Cerebellar nuclear complex (tissue), 1 donor: Measurements from ENCODE around the gene RXFP1.

Experiments
- DNase-seq, 2 experiments: peaks; one replicate each; lab custom pipeline; 2025; lab: John Stamatoyannopoulos, UW

Gene RXFP1

DNA sequence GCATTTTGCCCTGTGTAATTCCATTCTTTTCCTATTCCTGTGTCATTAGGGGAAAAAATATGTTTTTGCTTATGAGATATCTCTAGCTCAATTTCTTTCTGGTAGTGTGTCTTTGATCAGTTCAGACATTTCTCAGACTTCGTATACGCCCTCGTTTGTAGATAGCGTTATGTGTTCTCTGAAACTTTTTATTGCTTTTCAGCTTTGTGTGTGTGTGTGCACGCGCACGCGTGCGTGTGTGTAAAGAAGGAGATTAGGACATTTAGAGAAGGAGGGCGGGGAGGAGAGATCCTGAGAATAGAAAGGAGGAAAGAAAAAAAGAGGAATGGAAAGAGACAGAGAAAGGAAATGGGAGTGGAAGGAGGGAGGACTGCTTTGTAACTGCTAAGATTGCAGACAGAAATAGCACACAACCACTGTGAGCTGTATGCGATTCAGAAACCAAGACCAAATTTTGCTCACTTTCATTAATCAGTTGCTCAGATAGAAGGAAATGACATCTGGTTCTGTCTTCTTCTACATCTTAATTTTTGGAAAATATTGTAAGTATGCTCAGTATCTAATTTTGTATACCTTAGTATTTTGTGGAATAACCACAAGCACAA lies at the start of gene RXFP1:
Gene RXFP1, plus strand, starts transcription at position 399 of the 605 bp plus-strand sequence. Its CDS starts 95 bp downstream, at position 494.
- no peak for DNase-seq

GRCh38 chr4:158481811-158482210 lies 39.9 kb upstream of the RXFP1 start:
- no peak for DNase-seq

GRCh38 chr4:158484173-158484885 lies 37.4 kb upstream of the RXFP1 start:
- DNase-seq = no peak

- DNase-seq = no peak
These were observed 31.1 kb upstream of the RXFP1 start for GRCh38 chr4:158490629-158491028.

DNA sequence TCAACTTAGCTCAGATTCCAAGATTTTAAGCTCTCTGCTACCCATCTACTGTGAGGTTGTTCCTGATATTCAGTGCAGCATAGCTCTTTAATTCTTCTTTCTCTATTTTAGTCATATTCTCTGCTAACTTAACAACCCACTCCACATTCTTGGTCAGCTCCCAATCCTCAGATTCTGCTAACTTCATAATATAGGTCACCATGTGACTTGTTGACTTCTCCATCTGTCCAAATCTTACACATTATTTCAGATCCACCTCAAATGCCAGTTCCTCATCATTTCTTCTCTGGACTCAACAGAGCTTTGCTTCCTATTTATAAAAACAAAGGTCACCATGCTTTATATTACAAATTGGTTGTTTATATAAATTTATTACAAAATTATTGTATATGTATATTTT lies 29.3 kb upstream of the RXFP1 start:
- DNase-seq = no peak

DNA sequence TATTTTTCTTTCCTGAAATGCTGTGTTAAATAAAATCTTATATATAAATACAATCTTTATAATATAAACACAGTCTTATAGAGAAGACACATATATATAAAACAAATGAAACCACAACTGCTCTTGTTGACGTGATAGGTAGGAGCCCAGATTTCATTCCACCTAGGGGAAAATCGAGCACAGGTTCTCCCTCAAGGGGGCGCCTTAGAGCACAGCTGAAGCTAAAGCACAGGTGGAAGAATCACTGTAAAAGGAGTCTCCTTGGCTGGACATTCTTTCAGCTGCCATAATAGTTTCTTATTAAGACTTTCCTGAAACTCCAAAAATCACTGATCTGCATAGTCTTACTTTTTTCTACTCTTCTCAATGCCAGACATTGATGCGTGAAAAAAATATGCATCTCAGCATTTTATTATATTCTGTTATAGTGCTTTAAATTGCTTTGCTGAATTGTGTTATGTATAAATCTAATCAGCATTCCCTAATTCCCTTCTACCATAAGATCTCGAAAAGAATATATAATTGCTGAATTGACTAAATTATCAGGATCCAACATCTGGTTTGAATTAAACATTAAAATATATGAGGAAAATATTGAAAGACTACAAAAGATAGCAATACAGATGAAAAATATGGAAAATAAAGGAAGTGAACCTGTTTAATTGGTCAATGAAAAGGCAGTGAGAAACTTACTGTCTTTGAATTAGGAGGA lies 25.5 kb upstream of the RXFP1 start:
- no peak for DNase-seq

DNA sequence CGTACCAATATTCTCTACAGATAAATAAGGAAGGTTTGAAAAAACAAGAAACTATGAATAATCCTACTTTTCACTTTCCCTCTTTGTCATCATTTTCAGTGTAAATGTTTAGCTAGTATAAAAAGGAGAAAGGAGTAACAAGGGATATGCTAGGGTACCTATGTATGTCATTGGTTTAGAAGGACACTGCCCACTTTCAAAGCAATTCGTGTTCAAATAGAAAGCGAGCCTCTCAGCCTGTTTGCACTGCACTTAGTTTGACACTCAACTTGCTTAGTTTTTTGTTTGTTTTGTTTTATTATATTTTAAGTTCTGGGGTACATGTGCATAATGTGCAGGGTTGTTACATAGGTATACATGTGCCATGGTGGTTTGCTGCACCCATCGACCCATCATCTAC lies 21.6 kb upstream of the RXFP1 start:
- DNase-seq = no peak

- DNase-seq = no peak
These were observed 8.4 kb upstream of the RXFP1 start for GRCh38 chr4:158513256-158513655.

DNA sequence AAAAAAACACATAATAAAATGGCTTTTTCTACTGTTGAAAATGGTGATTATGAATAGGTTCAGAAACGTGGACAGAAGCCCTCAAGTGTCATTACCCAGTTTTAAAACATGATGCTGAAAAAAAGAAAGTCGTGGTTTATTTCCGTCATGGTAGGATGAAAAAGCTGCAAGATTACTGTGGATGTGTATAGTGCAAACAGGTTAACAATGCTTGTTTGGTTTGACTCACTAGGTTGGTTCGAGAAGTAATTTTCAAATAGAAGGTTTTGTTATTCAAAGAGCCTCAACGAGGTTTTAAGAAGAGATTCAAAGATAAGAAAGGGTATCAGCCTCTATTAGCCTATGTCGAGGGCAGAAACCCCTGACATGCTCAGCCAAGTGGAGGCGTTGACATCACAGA lies 2.5 kb upstream of the RXFP1 start:
- no peak for DNase-seq

- no peak for DNase-seq
These were observed 2.4 kb downstream of the RXFP1 start for GRCh38 chr4:158523990-158524535.

DNA sequence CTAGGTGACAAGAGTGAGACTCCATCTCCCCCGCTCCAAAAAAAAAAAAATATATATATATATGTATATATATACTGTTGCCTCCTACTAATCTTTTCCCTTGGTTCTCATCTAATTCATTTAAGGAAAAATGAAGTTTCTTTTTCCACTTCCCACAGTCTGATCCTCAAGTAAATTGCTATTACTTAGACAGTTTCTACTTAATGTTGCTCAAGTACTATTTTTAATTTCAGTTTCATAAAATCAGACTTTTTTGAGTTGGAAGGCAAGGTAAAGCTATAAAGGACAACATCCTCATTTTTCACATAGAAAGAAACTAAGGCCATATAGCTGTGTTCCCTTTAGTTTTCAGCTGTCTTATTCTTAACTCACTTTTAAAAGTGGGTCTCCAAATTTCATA lies 5.8 kb downstream of the RXFP1 start:
- no peak for DNase-seq

- DNase-seq = no peak
These were observed 7.8 kb downstream of the RXFP1 start for GRCh38 chr4:158529505-158529904.

GRCh38 chr4:158530381-158530780 lies 8.7 kb downstream of the RXFP1 start:
- no peak for DNase-seq

- no peak for DNase-seq
These were observed 9.2 kb downstream of the RXFP1 start for GRCh38 chr4:158530898-158531297.

DNA sequence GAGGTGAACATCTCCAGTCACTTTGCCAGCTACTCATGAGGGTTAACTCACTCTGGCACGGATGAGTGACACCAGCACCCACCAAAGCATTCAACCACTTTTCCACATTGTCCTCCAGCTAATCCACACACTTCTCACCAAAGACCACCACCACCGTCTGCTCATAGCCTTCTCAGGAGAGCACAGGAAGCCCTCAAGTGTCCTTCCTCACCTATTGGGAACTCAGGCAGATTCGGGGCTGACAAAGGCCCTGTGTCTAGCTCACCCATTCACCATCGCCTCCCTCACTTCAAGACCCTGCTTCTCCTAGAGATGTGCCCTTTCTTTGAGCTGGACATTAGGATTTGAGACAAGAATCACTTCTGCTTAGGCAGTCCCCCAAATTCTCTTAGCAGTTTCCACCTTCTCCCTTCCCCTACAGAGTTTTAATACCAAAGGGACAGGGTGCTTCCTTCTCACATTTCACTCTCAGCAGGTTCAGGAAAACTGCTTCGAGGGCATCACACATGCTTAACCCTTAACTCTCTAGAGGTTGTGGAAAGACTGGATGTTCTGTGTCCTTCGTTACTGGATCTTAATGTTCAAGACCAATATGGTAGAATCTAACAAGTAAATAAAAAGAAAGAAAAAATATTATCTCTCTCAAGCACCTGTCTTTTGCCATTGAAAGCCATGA lies 11.0 kb downstream of the RXFP1 start:
- DNase-seq = no peak

DNA sequence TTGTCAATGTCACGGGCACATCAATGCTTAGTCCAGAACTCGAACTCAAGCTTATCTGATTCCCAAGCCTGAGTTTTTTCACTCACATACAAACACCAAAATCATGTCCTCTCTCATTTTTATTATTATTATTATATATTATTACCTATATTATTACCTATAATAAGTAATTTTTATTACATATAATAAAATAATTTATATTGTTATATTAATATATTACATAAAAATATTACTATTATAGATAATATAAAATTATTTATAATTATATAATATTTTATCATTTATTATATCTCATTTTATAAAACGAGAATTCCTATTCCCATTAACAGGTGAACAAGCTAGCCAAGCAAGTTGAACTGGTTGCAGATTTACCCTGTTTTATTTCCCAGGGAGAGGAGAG lies 13.0 kb downstream of the RXFP1 start:
- DNase-seq = no peak

- DNase-seq = no peak
These were observed 13.5 kb downstream of the RXFP1 start for GRCh38 chr4:158535130-158535614.

DNA sequence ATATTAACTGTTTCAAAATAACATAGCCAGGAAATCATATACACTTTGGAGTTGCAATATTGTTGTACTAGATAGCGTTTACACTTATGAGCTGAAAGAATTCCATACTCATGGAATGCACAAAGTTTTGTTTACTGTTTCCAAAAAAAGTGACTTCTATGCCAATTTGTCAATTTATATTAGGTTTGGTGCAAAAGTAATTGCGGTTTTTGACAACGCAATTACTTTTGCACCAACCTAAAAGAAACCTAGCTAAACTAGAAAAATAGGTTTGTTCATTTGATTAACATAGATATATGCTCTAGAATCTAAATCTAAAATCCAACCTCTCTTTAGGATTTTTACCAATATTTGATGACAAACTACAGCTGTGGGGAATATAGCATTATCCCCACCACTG lies 15.2 kb downstream of the RXFP1 start:
- DNase-seq = no peak

GRCh38 chr4:158538176-158538575 lies 16.5 kb downstream of the RXFP1 start:
- no peak for DNase-seq

GRCh38 chr4:158538911-158539310 lies 17.2 kb downstream of the RXFP1 start:
- DNase-seq = no peak

GRCh38 chr4:158540125-158540907 lies 18.6 kb downstream of the RXFP1 start:
- DNase-seq = no peak
